AG04450 (cell line): Measurements from ENCODE around the gene DPYD. TPM values are rescaled to one million over a fixed set of nuclear protein-coding genes. Genes with fewer than 3 reads are reported as not detected.
A peak's percentile ranks its signal among the peaks of the same experiment; 100 is the strongest.
"Not testable (repeated sequence)": the region's sequence is repeated elsewhere in the genome, so short reads cannot be mapped to it uniquely, and the experiment has no call there.

Experiments used
- CTCF ChIA-PET: fragments of 300-600, 350-600 bp; formaldehyde crosslinking; extraction: SDS; loops from one replicate; lab custom pipeline; 2022; ENCODE audit warnings: antibody characterized with exemption, inconsistent platforms; lab: Charles Lee
- POLR2A ChIA-PET: fragments of 350-600 bp; formaldehyde crosslinking; extraction: SDS; loops from one replicate; lab custom pipeline; 2021; ENCODE audit warnings: antibody characterized with exemption, inconsistent platforms; lab: Yijun Ruan, JAX
- DNase-seq: peaks from one replicate; pipeline ENCODE4 v3.0.0-alpha.2; 2011; ENCODE audit warnings: low read depth, low spot score
- H3K27ac ChIP-seq: one replicate; pipeline ENCODE4 v1.5.1; 2012; ENCODE audit warnings: low read depth, low read length, control low read depth
- H3K27me3 ChIP-seq: one replicate; pipeline ENCODE4 v1.6.0; 2012; ENCODE audit warnings: low read length; ENCODE audit not compliant: control insufficient read depth, insufficient read depth
- H3K4me3 ChIP-seq: 2 replicates; pipeline ENCODE4 v1.5.1; 2011; ENCODE audit warnings: mild to moderate bottlenecking, low read depth, low read length, control low read depth
- H3K9me3 ChIP-seq: 2 replicates; pipeline ENCODE4 v1.5.1; 2012; ENCODE audit warnings: low read length; ENCODE audit not compliant: control insufficient read depth, insufficient read depth
- polyA plus RNA-seq: library from polyadenylated mRNA; depleted of rRNA; stranded (reverse); fragments of >200 nt; gene quantifications from 2 replicates; pipeline ENCODE4 v1.2.3, GENCODE V29; 2011
- TF ChIP-seq, protein P1 (sequence below): IDR thresholded peaks from 2 replicates; pipeline ENCODE4 v1.5.1; 2011; ENCODE audit warnings: low read depth, low read length, control low read depth, inconsistent platforms

Gene DPYD
- polyA plus RNA-seq, 1 experiment = 21.4 TPM

DNA sequence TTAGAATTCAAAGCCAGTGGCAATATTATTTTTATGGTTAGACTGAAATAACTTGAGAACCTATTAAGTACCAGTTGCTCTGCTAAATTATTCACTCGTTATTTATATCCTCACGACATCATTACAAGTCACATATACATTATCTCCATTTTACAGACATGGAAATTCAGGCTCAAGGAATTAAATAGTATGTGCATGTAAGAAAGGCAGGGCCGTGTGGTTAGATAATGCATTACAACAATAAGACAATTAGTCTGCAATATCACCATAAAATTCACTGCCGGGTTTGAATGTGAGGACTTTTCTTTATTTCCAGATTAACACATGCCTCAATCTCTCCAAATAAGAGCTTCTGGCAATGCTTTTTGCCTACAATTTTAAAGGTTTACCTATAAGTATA lies 675.8 kb downstream of the DPYD start:
- Histone ChIP-seq H3K27me3 (no peaks in the 10 kb centered on the region), H3K9me3 (no peaks in the 10 kb centered on the region), H3K27ac (no peak overlapping the region), H3K4me3 (no peak overlapping the region)
- CTCF ChIA-PET = interaction anchor here (1.2 to 2.0 kb wide), 5 partner anchors 9 to 532 kb away, joined by 3 to 9 read pairs (median 5); no protein-coding TSS in a partner anchor
- no peak for DNase-seq
- TF ChIP-seq, protein P1, sequence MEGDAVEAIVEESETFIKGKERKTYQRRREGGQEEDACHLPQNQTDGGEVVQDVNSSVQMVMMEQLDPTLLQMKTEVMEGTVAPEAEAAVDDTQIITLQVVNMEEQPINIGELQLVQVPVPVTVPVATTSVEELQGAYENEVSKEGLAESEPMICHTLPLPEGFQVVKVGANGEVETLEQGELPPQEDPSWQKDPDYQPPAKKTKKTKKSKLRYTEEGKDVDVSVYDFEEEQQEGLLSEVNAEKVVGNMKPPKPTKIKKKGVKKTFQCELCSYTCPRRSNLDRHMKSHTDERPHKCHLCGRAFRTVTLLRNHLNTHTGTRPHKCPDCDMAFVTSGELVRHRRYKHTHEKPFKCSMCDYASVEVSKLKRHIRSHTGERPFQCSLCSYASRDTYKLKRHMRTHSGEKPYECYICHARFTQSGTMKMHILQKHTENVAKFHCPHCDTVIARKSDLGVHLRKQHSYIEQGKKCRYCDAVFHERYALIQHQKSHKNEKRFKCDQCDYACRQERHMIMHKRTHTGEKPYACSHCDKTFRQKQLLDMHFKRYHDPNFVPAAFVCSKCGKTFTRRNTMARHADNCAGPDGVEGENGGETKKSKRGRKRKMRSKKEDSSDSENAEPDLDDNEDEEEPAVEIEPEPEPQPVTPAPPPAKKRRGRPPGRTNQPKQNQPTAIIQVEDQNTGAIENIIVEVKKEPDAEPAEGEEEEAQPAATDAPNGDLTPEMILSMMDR = no peak
- POLR2A ChIA-PET = no interaction called here

DNA sequence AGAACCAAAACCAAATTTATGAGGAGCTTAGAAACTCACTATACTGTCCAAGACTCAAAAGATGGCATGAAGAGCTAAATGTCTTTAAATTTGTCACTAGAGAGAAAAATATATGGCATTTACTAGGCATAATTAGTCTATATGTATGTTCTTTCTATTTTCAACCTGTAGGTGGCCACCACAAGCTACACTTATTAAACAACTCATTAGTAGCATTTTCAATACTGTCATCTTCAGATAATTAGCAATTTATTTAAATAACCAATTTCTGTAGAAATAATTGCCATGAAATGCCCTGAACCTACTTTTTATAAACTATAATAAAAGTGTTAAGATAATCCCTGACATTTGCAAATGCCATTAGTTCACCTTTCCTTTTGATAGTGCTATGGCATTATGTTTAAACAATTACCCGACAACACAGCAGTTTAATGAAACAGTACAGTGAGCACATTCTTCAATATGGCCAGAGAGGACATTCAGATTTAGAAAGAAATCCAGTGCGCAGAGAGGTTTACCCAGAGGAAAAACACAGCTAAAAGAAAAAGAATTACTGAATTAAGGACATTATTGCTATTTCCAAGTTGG lies 676.8 kb downstream of the DPYD start:
- TF ChIP-seq, protein P1 = peak; percentile 61
- no peak for DNase-seq
- Histone ChIP-seq H3K4me3 (no peak overlapping the region), H3K27ac (no peak overlapping the region), H3K9me3 (no peaks in the 10 kb centered on the region), H3K27me3 (no peaks in the 10 kb centered on the region)
- POLR2A ChIA-PET = no interaction called here
- CTCF ChIA-PET = interaction anchor here (0.6 to 2.0 kb wide), 31 partner anchors 10 to 940 kb away, joined by 3 to 16 read pairs (median 3); no protein-coding TSS in a partner anchor

DNA sequence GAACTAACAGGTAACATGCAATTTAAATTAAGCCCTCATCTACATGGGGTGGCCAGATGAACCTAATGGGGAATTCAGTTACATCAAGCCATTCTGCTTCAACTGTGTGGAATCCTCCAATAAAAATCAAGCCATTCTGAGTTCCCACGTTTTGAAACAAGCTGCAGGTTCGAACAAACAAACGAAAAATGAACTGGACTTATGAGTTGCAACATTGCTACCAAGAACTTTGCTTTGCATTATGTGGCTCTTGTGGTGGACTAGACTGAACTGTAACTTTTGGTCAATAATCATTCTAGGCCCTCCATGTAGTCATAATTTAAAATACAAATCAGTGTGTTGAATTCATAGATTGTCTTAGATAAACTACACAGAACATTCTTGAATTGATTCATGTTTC lies 682.0 kb downstream of the DPYD start:
- ChIA-PET POLR2A (no interaction called here), CTCF (no interaction called here)
- Histone ChIP-seq H3K4me3 (no peak overlapping the region), H3K9me3 (no peaks in the 10 kb centered on the region), H3K27me3 (no peaks in the 10 kb centered on the region), H3K27ac (no peak overlapping the region)
- DNase-seq = no peak
- TF ChIP-seq, protein P1 = no peak

DNA sequence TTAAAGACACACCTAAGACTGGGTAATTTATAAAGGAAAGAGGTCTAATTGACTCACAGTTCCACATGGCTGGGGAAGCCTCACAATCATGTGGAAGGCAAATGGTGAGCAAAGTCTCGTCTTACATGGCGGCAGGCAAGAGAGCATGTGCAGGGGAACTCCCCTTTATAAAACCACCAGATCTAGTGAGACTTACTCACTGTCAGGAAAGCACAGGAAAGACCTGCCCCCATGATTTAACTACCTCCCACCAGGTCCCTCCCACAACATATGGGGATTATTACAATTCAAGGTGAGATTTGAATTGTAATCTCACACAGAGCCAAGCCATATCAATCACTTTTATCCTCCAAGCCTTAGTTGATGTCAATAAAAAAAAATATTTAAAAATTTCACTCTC lies 689.5 kb downstream of the DPYD start:
- H3K27me3 ChIP-seq, H3K9me3 ChIP-seq, POLR2A ChIA-PET, H3K27ac ChIP-seq, H3K4me3 ChIP-seq, DNase-seq, CTCF ChIA-PET: not testable (repeated sequence)

DNA sequence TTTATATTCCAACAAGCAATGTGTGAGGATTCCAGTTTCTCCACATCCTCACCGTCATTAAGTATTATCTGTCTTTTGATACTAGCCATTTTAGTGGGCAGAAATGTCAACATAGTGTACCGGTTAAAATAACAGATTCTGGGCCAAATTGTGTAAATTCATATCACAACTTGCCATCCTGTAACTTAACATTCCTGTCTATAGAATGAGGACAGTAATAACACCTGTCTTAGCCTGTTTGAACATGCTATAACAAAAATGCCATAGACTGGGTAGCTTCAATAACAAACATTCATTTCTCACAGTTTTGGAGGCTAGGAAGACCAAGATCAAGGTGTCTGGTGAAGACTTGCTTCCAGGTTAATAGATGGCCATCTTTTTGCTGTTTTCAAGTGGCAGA lies 708.2 kb downstream of the DPYD start:
- Histone ChIP-seq H3K4me3 (no peak overlapping the region), H3K27me3 (no peaks in the 10 kb centered on the region), H3K27ac (no peak overlapping the region), H3K9me3 (no peaks in the 10 kb centered on the region)
- POLR2A ChIA-PET = no interaction called here
- CTCF ChIA-PET = no interaction called here
- TF ChIP-seq, protein P1 = no peak
- DNase-seq = no peak
